CD14-positive monocyte (primary cell): ENCODE measurements around the gene NPM3. TPM values are rescaled to one million over a fixed set of nuclear protein-coding genes. Genes with fewer than 3 reads are reported as not detected.
A peak's percentile ranks its signal among the peaks of the same experiment; 100 is the strongest.

Experiments used
- DNase-seq, 3 donors: peaks; one replicate each; pipeline ENCODE4 v3.0.0-alpha.2; 2011 to 2022
- H2AFZ ChIP-seq: 2 replicates; pipeline ENCODE4 v1.6.0; 2012; ENCODE audit warnings: mild to moderate bottlenecking, low read depth, low read length, inconsistent platforms; ENCODE audit not compliant: insufficient read depth, poor library complexity, severe bottlenecking
- H3K27ac ChIP-seq, 2 donors: 1 replicate in 1 of 2; 2 replicates in 1 of 2; pipeline ENCODE4 v1.5.1; 2012 to 2013; ENCODE audit warnings: low read length in 2 of 2, control low read depth in 1 of 2, inconsistent platforms in 1 of 2, low read depth in 1 of 2, mild to moderate bottlenecking in 1 of 2
- H3K27me3 ChIP-seq, 2 donors: one replicate each; pipeline versions ENCODE4 v1.6.0 to v1.6.1; 2011 to 2013; ENCODE audit warnings: low read length in 2 of 2; ENCODE audit not compliant: control insufficient read depth in 2 of 2, insufficient read depth in 2 of 2
- H3K36me3 ChIP-seq, 2 donors: replicated peaks in 1 of 2; 1 replicate in 1 of 2; 2 replicates in 1 of 2; pipeline versions ENCODE4 v1.5.1 to v1.6.1; 2012 to 2013; ENCODE audit warnings: low read length in 2 of 2, control low read depth in 1 of 2, inconsistent platforms in 1 of 2, mild to moderate bottlenecking in 1 of 2; ENCODE audit not compliant: insufficient read depth in 2 of 2, control insufficient read depth in 1 of 2
- H3K4me1 ChIP-seq, 2 donors: 1 replicate in 1 of 2; 2 replicates in 1 of 2; pipeline versions ENCODE4 v1.5.1 to v1.6.1; 2012 to 2013; ENCODE audit warnings: low read length in 2 of 2, control low read depth in 1 of 2, inconsistent platforms in 1 of 2, mild to moderate bottlenecking in 1 of 2, moderate library complexity in 1 of 2; ENCODE audit not compliant: insufficient read depth in 2 of 2, control insufficient read depth in 1 of 2
- H3K4me2 ChIP-seq: replicated peaks from 2 replicates; pipeline ENCODE3; 2012; ENCODE audit warnings: low read length, moderate library complexity, mild to moderate bottlenecking; ENCODE audit not compliant: poor library complexity, severe bottlenecking; ENCODE audit errors: extremely low read depth
- H3K4me3 ChIP-seq, 3 experiments: fragments of 200-600 bp in 1 of 3; sonication (generic) in 1 of 3; replicated peaks in 1 of 3; 1 replicate in 2 of 3; 2 replicates in 1 of 3; pipeline ENCODE4 v1.5.1; 2011 to 2013; ENCODE audit warnings: low read length in 3 of 3, mild to moderate bottlenecking in 3 of 3, control low read depth in 2 of 3, low read depth in 2 of 3, inconsistent platforms in 1 of 3, moderate library complexity in 1 of 3
- H3K79me2 ChIP-seq: 2 replicates; pipeline ENCODE4 v1.6.0; 2012; ENCODE audit warnings: mild to moderate bottlenecking, control low read depth, inconsistent platforms, low read length, moderate library complexity; ENCODE audit not compliant: insufficient read depth
- H3K9ac ChIP-seq: 2 replicates; pipeline ENCODE4 v1.6.0; 2017; ENCODE audit warnings: low read length, mild to moderate bottlenecking; ENCODE audit not compliant: insufficient read depth, poor library complexity, severe bottlenecking
- H3K9me3 ChIP-seq, 2 donors: replicated peaks in 1 of 2; 1 replicate in 1 of 2; 2 replicates in 1 of 2; pipeline versions ENCODE4 v1.5.1 to v1.6.1; 2012 to 2013; ENCODE audit warnings: low read length in 2 of 2, control low read depth in 1 of 2; ENCODE audit not compliant: control insufficient read depth in 1 of 2, insufficient read depth in 1 of 2
- H4K20me1 ChIP-seq: 2 replicates; pipeline ENCODE4 v1.6.0; 2012; ENCODE audit warnings: mild to moderate bottlenecking, low read length, control low read depth, moderate library complexity; ENCODE audit not compliant: insufficient read depth
- H3K27ac Mint-ChIP-seq, 7 donors: one replicate each; pipeline ENCODE4 v1.8.0; 2020; ENCODE audit warnings: mild to moderate bottlenecking in 7 of 7, mixed read lengths in 7 of 7, moderate library complexity in 6 of 7, inconsistent platforms in 2 of 7
- H3K27me3 Mint-ChIP-seq, 3 donors: one replicate each; pipeline ENCODE4 v1.8.0; 2021 to 2022; ENCODE audit warnings: low read depth in 3 of 3, mild to moderate bottlenecking in 3 of 3, mixed read lengths in 3 of 3, moderate library complexity in 3 of 3, inconsistent platforms in 1 of 3
- H3K36me3 Mint-ChIP-seq, 2 donors: one replicate each; pipeline ENCODE4 v1.8.0; 2020; ENCODE audit warnings: mixed read lengths in 2 of 2, inconsistent platforms in 1 of 2, mild to moderate bottlenecking in 1 of 2
- H3K4me1 Mint-ChIP-seq: one replicate; pipeline ENCODE4 v1.8.0; 2020; ENCODE audit warnings: mild to moderate bottlenecking, mixed read lengths
- H3K4me3 Mint-ChIP-seq, 2 donors: one replicate each; pipeline ENCODE4 v1.8.0; 2020; ENCODE audit warnings: mild to moderate bottlenecking in 2 of 2, mixed read lengths in 2 of 2, moderate library complexity in 1 of 2
- H3K9me3 Mint-ChIP-seq, 7 donors: one replicate each; pipeline ENCODE4 v1.8.0; 2020 to 2022; ENCODE audit warnings: mixed read lengths in 7 of 7, mild to moderate bottlenecking in 6 of 7, moderate library complexity in 6 of 7, inconsistent platforms in 2 of 7
- CTCF ChIP-seq: fragments of 200-600 bp; IDR thresholded peaks from one replicate; pipeline ENCODE4 v1.8.0; 2022; ENCODE audit warnings: antibody characterized with exemption, mild to moderate bottlenecking
- WGBS: methylation state at CpG from one replicate; pipeline ENCODE4 v1.1.5; 2013; ENCODE audit warnings: missing lambda C conversion rate; ENCODE audit not compliant: insufficient coverage; 5-methylcytosine and 5-hydroxymethylcytosine counted together
- intact Hi-C, 2 donors: fragments of 100-400 bp; cut with micrococcal nuclease; formaldehyde crosslinking; loops; one replicate each; pipeline versions ENCODE4 v1.15.0 to v1.15.1; 2023
- polyA plus RNA-seq, 3 donors: library from polyadenylated mRNA; depleted of rRNA in 1 of 3; unstranded in 2 of 3; stranded (reverse) in 1 of 3; fragments of 300-500 nt in 2 of 3; fragments of >200 nt in 1 of 3; fragmentation: Illumina TruSeq in 2 of 3; gene quantifications; 1 replicate in 2 of 3; 2 replicates in 1 of 3; pipeline ENCODE4 v1.2.3, GENCODE V29; 2012 to 2021

Gene NPM3
- polyA plus RNA-seq, 3 donors: 1.2 to 8.1 (median 3.8) TPM

GRCh38 chr10:101775273-101776160 lies 7.7 kb downstream of the NPM3 start, which contains the start of gene FGF8:
TSS of gene FGF8 (minus strand) at chr10:101776114. CDS start at chr10:101775900, 214 bp downstream.
- H3K9me3 ChIP-seq: peaks cover 0 to 36% of the 10 kb centered on the region in 2 donors
- WGBS: 2% methylated on average over 72 of the region's 98 CpGs
- Mint-ChIP-seq H3K36me3 (peaks cover 11 to 14% of the 10 kb centered on the region in 2 donors), H3K27ac (no peak within 1 kb of the TSS), H3K4me1 (peaks cover 27% of the 10 kb centered on the region), H3K4me3 (peak within 1 kb of the TSS in 1 of 2 donors; percentile 89), H3K27me3 (peaks cover 79 to 96% (median 80%) of the 10 kb centered on the region in 3 donors), H3K9me3 (peaks cover 0 to 15% (median 8%) of the 10 kb centered on the region in 7 donors)
- peaks cover 58 to 82% of the 10 kb centered on the region in 2 donors for H3K27me3 ChIP-seq
- DNase-seq: no peak
- no peak within 1 kb of the TSS for H3K27ac ChIP-seq
- H3K9ac ChIP-seq: no peak within 1 kb of the TSS
- no peak within 1 kb of the TSS for H3K4me3 ChIP-seq
- no peak for TF ChIP-seq CTCF
- no peaks in the 10 kb centered on the region for H3K79me2 ChIP-seq
- peaks cover 21% of the 10 kb centered on the region for H4K20me1 ChIP-seq
- H3K36me3 ChIP-seq: no peaks in the 10 kb centered on the region
- intact Hi-C loops: loop anchor here in 1 of 2 donors (10.0 kb wide), 1 partner anchor 561 kb away; no protein-coding TSS in a partner anchor
- no peak within 1 kb of the TSS for H3K4me2 ChIP-seq
- peaks cover 18 to 22% of the 10 kb centered on the region in 2 donors for H3K4me1 ChIP-seq
- H2AFZ ChIP-seq: no peak within 1 kb of the TSS

- peaks cover 13 to 14% of the 10 kb centered on the region in 2 donors for H3K4me1 ChIP-seq
- no peak for DNase-seq
- peaks cover 0 to 15% (median 8%) of the 10 kb centered on the region in 7 donors for H3K9me3 Mint-ChIP-seq
- 12% methylated on average over 27 of the region's 32 CpGs for WGBS
- no peak overlapping the region for H2AFZ ChIP-seq
- peak overlapping the region in 1 of 2 donors; percentile 76 for H3K4me3 Mint-ChIP-seq
- peaks cover 58 to 84% of the 10 kb centered on the region in 2 donors for H3K27me3 ChIP-seq
- H3K4me2 ChIP-seq: no peak overlapping the region
- H3K9me3 ChIP-seq: peaks cover 0 to 36% of the 10 kb centered on the region in 2 donors
- peaks cover 20% of the 10 kb centered on the region for H3K4me1 Mint-ChIP-seq
- H3K79me2 ChIP-seq: no peaks in the 10 kb centered on the region
- TF ChIP-seq CTCF: no peak
- H3K27ac Mint-ChIP-seq: no peak overlapping the region
- no peaks in the 10 kb centered on the region for H3K36me3 ChIP-seq
- H3K36me3 Mint-ChIP-seq: peaks cover 11 to 14% of the 10 kb centered on the region in 2 donors
- intact Hi-C loops: loop anchor here in 1 of 2 donors (10.0 kb wide), 1 partner anchor 560 kb away; no protein-coding TSS in a partner anchor
- no peak overlapping the region for H3K27ac ChIP-seq
- no peak overlapping the region for H3K4me3 ChIP-seq
- H4K20me1 ChIP-seq: peaks cover 16% of the 10 kb centered on the region
- H3K9ac ChIP-seq: no peak overlapping the region
- H3K27me3 Mint-ChIP-seq: peaks cover 85 to 95% (median 87%) of the 10 kb centered on the region in 3 donors
Observed at GRCh38 chr10:101774589-101775272, 8.5 kb downstream of the NPM3 start.
